Neural cell (in vitro differentiated cells): ENCODE results near the gene CREBRF.
"Not testable (repeated sequence)": the region's sequence is repeated elsewhere in the genome, so short reads cannot be mapped to it uniquely, and the experiment has no call there.

ENCODE experiments used
- EP300 ChIP-seq: fragments of 450-650 bp; conservative IDR thresholded peaks from 2 replicates; pipeline ENCODE4 v1.6.1; 2014; ENCODE audit warnings: antibody characterized with exemption, mild to moderate bottlenecking, moderate library complexity; ENCODE audit not compliant: poor library complexity, severe bottlenecking
- EZH2 ChIP-seq: fragments of 200-600, 300-800 bp; shearing (Covaris generic), sonication (generic); IDR thresholded peaks from 2 replicates; pipeline ENCODE4 v1.6.1; 2014; ENCODE audit warnings: antibody characterized with exemption, low read length, borderline replicate concordance, mild to moderate bottlenecking; ENCODE audit not compliant: insufficient read depth, poor library complexity, severe bottlenecking
- MXI1 ChIP-seq: fragments of 450-650 bp; conservative IDR thresholded peaks from 2 replicates; pipeline ENCODE4 v1.6.1; 2014; ENCODE audit warnings: antibody characterized with exemption, mild to moderate bottlenecking; ENCODE audit not compliant: poor library complexity, severe bottlenecking
- POLR2AphosphoS5 ChIP-seq: IDR thresholded peaks from 2 replicates; pipeline ENCODE4 v1.6.1; 2012
- SMC3 ChIP-seq: fragments of 450-650 bp; conservative IDR thresholded peaks from 2 replicates; pipeline ENCODE4 v1.6.1; 2014; ENCODE audit warnings: antibody characterized with exemption, mild to moderate bottlenecking, moderate library complexity; ENCODE audit not compliant: poor library complexity
- TAF1 ChIP-seq: IDR thresholded peaks from 2 replicates; pipeline ENCODE4 v1.6.1; 2012; ENCODE audit warnings: low read depth
- TF ChIP-seq, protein P1 (sequence below): fragments of 450-650 bp; IDR thresholded peaks from 2 replicates; pipeline ENCODE4 v1.5.1; 2014; ENCODE audit warnings: antibody characterized with exemption, mild to moderate bottlenecking, moderate library complexity; ENCODE audit not compliant: poor library complexity, severe bottlenecking
- TF ChIP-seq, protein P2 (sequence below): IDR thresholded peaks from 2 replicates; pipeline ENCODE4 v1.6.1; 2012; ENCODE audit warnings: borderline replicate concordance

DNA sequence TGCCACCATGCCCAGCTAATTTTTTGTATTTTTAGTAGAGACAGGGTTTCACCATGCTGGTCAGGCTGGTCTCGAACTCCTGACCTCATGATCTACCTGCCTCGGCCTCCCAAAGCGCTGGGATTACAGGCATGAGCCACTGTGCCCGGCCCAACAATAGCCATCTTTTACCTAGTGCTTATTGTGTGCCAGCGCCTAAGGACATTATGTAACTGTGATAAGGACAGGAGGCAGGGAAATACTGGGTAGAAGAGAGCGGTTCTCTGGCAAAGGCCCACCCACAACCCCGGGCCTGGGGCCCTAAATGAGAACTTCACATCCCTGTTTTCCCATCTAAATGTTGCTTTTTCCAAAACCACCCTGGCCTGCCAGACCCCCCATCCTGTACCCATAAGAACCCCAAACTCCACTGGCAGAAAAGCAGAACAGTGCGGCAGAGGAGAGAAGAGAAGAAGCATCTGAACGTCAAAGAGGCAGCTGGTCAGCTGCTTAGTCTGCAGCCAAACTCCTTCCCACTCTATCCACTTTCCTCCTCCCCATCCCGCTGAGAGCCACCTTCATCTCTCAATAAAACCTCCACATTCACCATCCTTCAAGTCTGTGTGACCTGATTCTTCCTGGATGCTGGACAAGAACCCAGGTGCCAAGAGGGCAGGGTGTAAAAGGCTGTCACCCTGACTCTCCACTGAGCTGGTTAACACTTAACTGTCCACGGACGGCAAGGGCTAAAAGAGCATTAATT is 8.9 kb upstream of the CREBRF start:
- TF ChIP-seq, protein P1, sequence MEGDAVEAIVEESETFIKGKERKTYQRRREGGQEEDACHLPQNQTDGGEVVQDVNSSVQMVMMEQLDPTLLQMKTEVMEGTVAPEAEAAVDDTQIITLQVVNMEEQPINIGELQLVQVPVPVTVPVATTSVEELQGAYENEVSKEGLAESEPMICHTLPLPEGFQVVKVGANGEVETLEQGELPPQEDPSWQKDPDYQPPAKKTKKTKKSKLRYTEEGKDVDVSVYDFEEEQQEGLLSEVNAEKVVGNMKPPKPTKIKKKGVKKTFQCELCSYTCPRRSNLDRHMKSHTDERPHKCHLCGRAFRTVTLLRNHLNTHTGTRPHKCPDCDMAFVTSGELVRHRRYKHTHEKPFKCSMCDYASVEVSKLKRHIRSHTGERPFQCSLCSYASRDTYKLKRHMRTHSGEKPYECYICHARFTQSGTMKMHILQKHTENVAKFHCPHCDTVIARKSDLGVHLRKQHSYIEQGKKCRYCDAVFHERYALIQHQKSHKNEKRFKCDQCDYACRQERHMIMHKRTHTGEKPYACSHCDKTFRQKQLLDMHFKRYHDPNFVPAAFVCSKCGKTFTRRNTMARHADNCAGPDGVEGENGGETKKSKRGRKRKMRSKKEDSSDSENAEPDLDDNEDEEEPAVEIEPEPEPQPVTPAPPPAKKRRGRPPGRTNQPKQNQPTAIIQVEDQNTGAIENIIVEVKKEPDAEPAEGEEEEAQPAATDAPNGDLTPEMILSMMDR: not testable (repeated sequence)
- TF ChIP-seq POLR2AphosphoS5, EZH2, EP300, TAF1, MXI1, SMC3: not testable (repeated sequence)
- TF ChIP-seq, protein P2, sequence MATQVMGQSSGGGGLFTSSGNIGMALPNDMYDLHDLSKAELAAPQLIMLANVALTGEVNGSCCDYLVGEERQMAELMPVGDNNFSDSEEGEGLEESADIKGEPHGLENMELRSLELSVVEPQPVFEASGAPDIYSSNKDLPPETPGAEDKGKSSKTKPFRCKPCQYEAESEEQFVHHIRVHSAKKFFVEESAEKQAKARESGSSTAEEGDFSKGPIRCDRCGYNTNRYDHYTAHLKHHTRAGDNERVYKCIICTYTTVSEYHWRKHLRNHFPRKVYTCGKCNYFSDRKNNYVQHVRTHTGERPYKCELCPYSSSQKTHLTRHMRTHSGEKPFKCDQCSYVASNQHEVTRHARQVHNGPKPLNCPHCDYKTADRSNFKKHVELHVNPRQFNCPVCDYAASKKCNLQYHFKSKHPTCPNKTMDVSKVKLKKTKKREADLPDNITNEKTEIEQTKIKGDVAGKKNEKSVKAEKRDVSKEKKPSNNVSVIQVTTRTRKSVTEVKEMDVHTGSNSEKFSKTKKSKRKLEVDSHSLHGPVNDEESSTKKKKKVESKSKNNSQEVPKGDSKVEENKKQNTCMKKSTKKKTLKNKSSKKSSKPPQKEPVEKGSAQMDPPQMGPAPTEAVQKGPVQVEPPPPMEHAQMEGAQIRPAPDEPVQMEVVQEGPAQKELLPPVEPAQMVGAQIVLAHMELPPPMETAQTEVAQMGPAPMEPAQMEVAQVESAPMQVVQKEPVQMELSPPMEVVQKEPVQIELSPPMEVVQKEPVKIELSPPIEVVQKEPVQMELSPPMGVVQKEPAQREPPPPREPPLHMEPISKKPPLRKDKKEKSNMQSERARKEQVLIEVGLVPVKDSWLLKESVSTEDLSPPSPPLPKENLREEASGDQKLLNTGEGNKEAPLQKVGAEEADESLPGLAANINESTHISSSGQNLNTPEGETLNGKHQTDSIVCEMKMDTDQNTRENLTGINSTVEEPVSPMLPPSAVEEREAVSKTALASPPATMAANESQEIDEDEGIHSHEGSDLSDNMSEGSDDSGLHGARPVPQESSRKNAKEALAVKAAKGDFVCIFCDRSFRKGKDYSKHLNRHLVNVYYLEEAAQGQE: not testable (repeated sequence)
